Adipocyte (in vitro differentiated cells): ENCODE measurements around the gene RCC1.
A peak's percentile ranks its signal among the peaks of the same experiment; 100 is the strongest.
"Not testable (repeated sequence)": the region's sequence is repeated elsewhere in the genome, so short reads cannot be mapped to it uniquely, and the experiment has no call there.

Experiments
- DNase-seq: peaks from one replicate; pipeline ENCODE4 v3.0.0-alpha.2; 2015; ENCODE audit warnings: low read depth
- H3K27me3 ChIP-seq: replicated peaks from 2 replicates; pipeline ENCODE4 v1.7.0; 2013; ENCODE audit warnings: mild to moderate bottlenecking, low read length, moderate library complexity; ENCODE audit not compliant: control insufficient read depth, insufficient read depth
- H3K36me3 ChIP-seq: 2 replicates; pipeline ENCODE4 v1.7.0; 2013; ENCODE audit warnings: low read length, mild to moderate bottlenecking, moderate library complexity; ENCODE audit not compliant: control insufficient read depth, insufficient read depth, severe bottlenecking
- H3K4me1 ChIP-seq: 2 replicates; pipeline ENCODE4 v1.7.0; 2013; ENCODE audit warnings: mild to moderate bottlenecking, low read length, moderate library complexity; ENCODE audit not compliant: control insufficient read depth, insufficient read depth
- H3K4me3 ChIP-seq: 2 replicates; pipeline ENCODE4 v1.7.0; 2013; ENCODE audit warnings: mild to moderate bottlenecking, low read length, moderate library complexity
- H3K9ac ChIP-seq: 2 replicates; pipeline ENCODE4 v1.7.0; 2013; ENCODE audit warnings: mild to moderate bottlenecking, low read length, moderate library complexity
- H3K9me3 ChIP-seq: 2 replicates; pipeline ENCODE4 v1.7.0; 2013; ENCODE audit warnings: mild to moderate bottlenecking, low read length, moderate library complexity; ENCODE audit not compliant: control insufficient read depth

The RCC1 gene

GRCh38 chr1:28552758-28553663, 47.2 kb downstream of the RCC1 start, which contains the start of gene TRNAU1AP:
TSS of gene TRNAU1AP (plus strand) at chr1:28553085. CDS start at chr1:28553111, 26 bp downstream.
- Histone ChIP-seq H3K4me3 (peak within 1 kb of the TSS; percentile 91), H3K36me3 (peaks cover 5% of the 10 kb centered on the region), H3K4me1 (peaks cover 12% of the 10 kb centered on the region), H3K27me3 (no peaks in the 10 kb centered on the region), H3K9ac (peak within 1 kb of the TSS; percentile 92), H3K9me3 (no peaks in the 10 kb centered on the region)
- peak; percentile 99 for DNase-seq

- Histone ChIP-seq H3K36me3 (peaks cover 53% of the 10 kb centered on the region), H3K4me3 (no peak overlapping the region), H3K9me3 (no peaks in the 10 kb centered on the region), H3K9ac (no peak overlapping the region), H3K4me1 (no peaks in the 10 kb centered on the region), H3K27me3 (no peaks in the 10 kb centered on the region)
- no peak for DNase-seq
Observed at GRCh38 chr1:28560886-28561285, 55.0 kb downstream of the RCC1 start.

GRCh38 chr1:28564310-28564709, 58.5 kb downstream of the RCC1 start:
- Histone ChIP-seq H3K9ac (no peak overlapping the region), H3K36me3 (peaks cover 78% of the 10 kb centered on the region), H3K27me3 (no peaks in the 10 kb centered on the region), H3K9me3 (no peaks in the 10 kb centered on the region), H3K4me1 (no peaks in the 10 kb centered on the region), H3K4me3 (no peak overlapping the region)
- DNase-seq = no peak

GRCh38 chr1:28565040-28565439, 59.2 kb downstream of the RCC1 start:
- no peaks in the 10 kb centered on the region for H3K4me1 ChIP-seq
- H3K27me3 ChIP-seq = no peaks in the 10 kb centered on the region
- peaks cover 72% of the 10 kb centered on the region for H3K36me3 ChIP-seq
- no peak overlapping the region for H3K4me3 ChIP-seq
- no peak overlapping the region for H3K9ac ChIP-seq
- no peaks in the 10 kb centered on the region for H3K9me3 ChIP-seq
- no peak for DNase-seq

- DNase-seq = no peak
- no peaks in the 10 kb centered on the region for H3K27me3 ChIP-seq
- no peaks in the 10 kb centered on the region for H3K9me3 ChIP-seq
- no peak overlapping the region for H3K9ac ChIP-seq
- peaks cover 70% of the 10 kb centered on the region for H3K36me3 ChIP-seq
- no peaks in the 10 kb centered on the region for H3K4me1 ChIP-seq
- H3K4me3 ChIP-seq = no peak overlapping the region
Observed at GRCh38 chr1:28565726-28566125, 59.9 kb downstream of the RCC1 start.

- H3K4me3 ChIP-seq = no peak overlapping the region
- DNase-seq = no peak
- no peaks in the 10 kb centered on the region for H3K9me3 ChIP-seq
- no peaks in the 10 kb centered on the region for H3K4me1 ChIP-seq
- peaks cover 70% of the 10 kb centered on the region for H3K36me3 ChIP-seq
- H3K9ac ChIP-seq = no peak overlapping the region
- no peaks in the 10 kb centered on the region for H3K27me3 ChIP-seq
Observed at GRCh38 chr1:28566931-28567330, 61.1 kb downstream of the RCC1 start.

- no peak overlapping the region for H3K9ac ChIP-seq
- H3K36me3 ChIP-seq = peaks cover 62% of the 10 kb centered on the region
- no peak overlapping the region for H3K4me3 ChIP-seq
- DNase-seq = no peak
- no peaks in the 10 kb centered on the region for H3K27me3 ChIP-seq
- H3K4me1 ChIP-seq = peaks cover 4% of the 10 kb centered on the region
- no peaks in the 10 kb centered on the region for H3K9me3 ChIP-seq
Observed at GRCh38 chr1:28571911-28572310, 66.1 kb downstream of the RCC1 start.

- H3K36me3 ChIP-seq = peaks cover 62% of the 10 kb centered on the region
- not testable (repeated sequence) for H3K9ac ChIP-seq, H3K27me3 ChIP-seq, H3K4me3 ChIP-seq, H3K9me3 ChIP-seq, H3K4me1 ChIP-seq
- DNase-seq = peak; percentile 42
Observed at GRCh38 chr1:28572891-28573290, 67.0 kb downstream of the RCC1 start.

- Histone ChIP-seq H3K4me1 (peaks cover 4% of the 10 kb centered on the region), H3K9me3 (no peaks in the 10 kb centered on the region), H3K27me3 (no peaks in the 10 kb centered on the region), H3K36me3 (peaks cover 62% of the 10 kb centered on the region), H3K9ac (no peak overlapping the region), H3K4me3 (no peak overlapping the region)
- DNase-seq = no peak
Observed at GRCh38 chr1:28573564-28573963, 67.7 kb downstream of the RCC1 start.

GRCh38 chr1:28577052-28577678, 71.3 kb downstream of the RCC1 start:
- Histone ChIP-seq H3K4me3 (no peak overlapping the region), H3K4me1 (peaks cover 22% of the 10 kb centered on the region), H3K36me3 (peaks cover 53% of the 10 kb centered on the region), H3K9me3 (no peaks in the 10 kb centered on the region), H3K27me3 (no peaks in the 10 kb centered on the region), H3K9ac (no peak overlapping the region)
- DNase-seq = no peak

- Histone ChIP-seq H3K27me3 (no peaks in the 10 kb centered on the region), H3K4me1 (peaks cover 23% of the 10 kb centered on the region), H3K4me3 (no peak overlapping the region), H3K9ac (no peak overlapping the region), H3K36me3 (peaks cover 53% of the 10 kb centered on the region), H3K9me3 (no peaks in the 10 kb centered on the region)
- no peak for DNase-seq
Observed at GRCh38 chr1:28577738-28578536, 72.1 kb downstream of the RCC1 start.
